HepG2 (cell line): ENCODE results near the gene F12. TPM values are rescaled to one million over a fixed set of nuclear protein-coding genes. Genes with fewer than 3 reads are reported as not detected.

Source experiments
- ELF1 ChIP-seq: sonication (generic); formaldehyde crosslinking; IDR thresholded peaks from 2 replicates; pipeline ENCODE4 v1.4.0; 2020; ENCODE audit warnings: missing genetic modification reagents
- FIP1L1 ChIP-seq: fragments of 200-400 bp; formaldehyde crosslinking; IDR thresholded peaks from 2 replicates; pipeline ENCODE4 v1.6.1; 2018; ENCODE audit warnings: low read depth, mild to moderate bottlenecking, low read length, moderate library complexity, borderline replicate concordance; ENCODE audit not compliant: insufficient read depth
- RBM22 ChIP-seq: fragments of 200-400 bp; formaldehyde crosslinking; optimal IDR thresholded peaks from 2 replicates; pipeline ENCODE3; 2017; ENCODE audit warnings: mild to moderate bottlenecking, low read length, moderate library complexity
- RCOR2 ChIP-seq: IDR thresholded peaks from 2 replicates; pipeline ENCODE4 v1.6.1; 2016; ENCODE audit warnings: missing biosample characterization, missing genetic modification reagents
- SNAPC2 ChIP-seq: sonication (generic); formaldehyde crosslinking; IDR thresholded peaks from 2 replicates; pipeline ENCODE4 v1.8.1; 2022; ENCODE audit warnings: mild to moderate bottlenecking, missing genetic modification reagents
- ZBTB1 ChIP-seq: sonication (generic); formaldehyde crosslinking; IDR thresholded peaks from 2 replicates; pipeline ENCODE4 v1.4.0; 2020; ENCODE audit warnings: missing genetic modification reagents, borderline replicate concordance
- ZKSCAN1 ChIP-seq: fragments of 150-350 bp; IDR thresholded peaks from 2 replicates; pipeline ENCODE4 v1.6.1; 2014; ENCODE audit warnings: low read length
- ZNF205 ChIP-seq: IDR thresholded peaks from 2 replicates; pipeline ENCODE4 v1.6.1; 2018; ENCODE audit warnings: missing biosample characterization, missing genetic modification reagents
- ZNF333 ChIP-seq: sonication (generic); formaldehyde crosslinking; IDR thresholded peaks from 2 replicates; pipeline ENCODE4 v1.4.0; 2020; ENCODE audit warnings: mild to moderate bottlenecking, missing genetic modification reagents, borderline replicate concordance
- ZNF44 ChIP-seq: sonication (generic); formaldehyde crosslinking; IDR thresholded peaks from 2 replicates; pipeline ENCODE4 v1.5.1; 2020; ENCODE audit warnings: mild to moderate bottlenecking, missing genetic modification reagents
- ZNF484 ChIP-seq: sonication (generic); formaldehyde crosslinking; IDR thresholded peaks from 2 replicates; pipeline ENCODE4 v1.5.1; 2020; ENCODE audit warnings: mild to moderate bottlenecking, low read depth, missing genetic modification reagents, borderline replicate concordance
- ZNF550 ChIP-seq: sonication (generic); formaldehyde crosslinking; IDR thresholded peaks from 2 replicates; pipeline ENCODE4 v1.4.0; 2020; ENCODE audit warnings: mild to moderate bottlenecking, missing genetic modification reagents, borderline replicate concordance
- ZNF737 ChIP-seq: sonication (generic); formaldehyde crosslinking; IDR thresholded peaks from 2 replicates; pipeline ENCODE4 v1.5.0; 2020; ENCODE audit warnings: missing genetic modification reagents, mild to moderate bottlenecking, borderline replicate concordance
- ZSCAN21 ChIP-seq: sonication (generic); formaldehyde crosslinking; IDR thresholded peaks from 2 replicates; pipeline ENCODE4 v1.8.0; 2022; ENCODE audit warnings: mild to moderate bottlenecking, missing genetic modification reagents, moderate library complexity, borderline replicate concordance
- polyA plus RNA-seq, 8 experiments: library from polyadenylated mRNA; depleted of rRNA in 3 of 8; stranded (reverse) in 7 of 8; unstranded in 1 of 8; fragments of >200 nt; fragmentation: Illumina TruSeq in 4 of 8; extraction: Trizol in 4 of 8; gene quantifications; 2 replicates each; pipeline versions ENCODE4 v1.2.1 to v1.2.3, GENCODE V29; 2011 to 2016; ENCODE audit warnings: low read depth in 4 of 8, missing spikeins in 1 of 8, mixed read lengths in 1 of 8; ENCODE audit not compliant: insufficient read depth in 1 of 8
- total RNA-seq, 5 experiments: library from RNA; depleted of rRNA; stranded (reverse); fragments of >200 nt; fragmentation: Illumina TruSeq; extraction: Trizol; gene quantifications; 2 replicates each; pipeline ENCODE4 v1.2.3, GENCODE V29; 2016; ENCODE audit warnings: low read depth in 1 of 5
- TF ChIP-seq, protein P1 (sequence below): sonication (generic); formaldehyde crosslinking; IDR thresholded peaks from 2 replicates; pipeline ENCODE4 v1.5.0; 2020; ENCODE audit warnings: mild to moderate bottlenecking, missing genetic modification reagents
- TF ChIP-seq, protein P2 (sequence below): sonication (generic); formaldehyde crosslinking; IDR thresholded peaks from 2 replicates; pipeline ENCODE4 v1.4.0; 2020; ENCODE audit warnings: mild to moderate bottlenecking, missing genetic modification reagents
- TF ChIP-seq, protein P3 (sequence below): sonication (generic); formaldehyde crosslinking; conservative IDR thresholded peaks from 2 replicates; pipeline ENCODE4 v1.8.1; 2023; ENCODE audit warnings: missing genetic modification reagents

F12 gene
- total and polyA plus RNA-seq, 2 of the 13 experiments (the other 11 are each of a cell fraction or from before 2014, with no cell fraction given), result 2.5 to 3.0 TPM

- TF ChIP-seq, protein P1, sequence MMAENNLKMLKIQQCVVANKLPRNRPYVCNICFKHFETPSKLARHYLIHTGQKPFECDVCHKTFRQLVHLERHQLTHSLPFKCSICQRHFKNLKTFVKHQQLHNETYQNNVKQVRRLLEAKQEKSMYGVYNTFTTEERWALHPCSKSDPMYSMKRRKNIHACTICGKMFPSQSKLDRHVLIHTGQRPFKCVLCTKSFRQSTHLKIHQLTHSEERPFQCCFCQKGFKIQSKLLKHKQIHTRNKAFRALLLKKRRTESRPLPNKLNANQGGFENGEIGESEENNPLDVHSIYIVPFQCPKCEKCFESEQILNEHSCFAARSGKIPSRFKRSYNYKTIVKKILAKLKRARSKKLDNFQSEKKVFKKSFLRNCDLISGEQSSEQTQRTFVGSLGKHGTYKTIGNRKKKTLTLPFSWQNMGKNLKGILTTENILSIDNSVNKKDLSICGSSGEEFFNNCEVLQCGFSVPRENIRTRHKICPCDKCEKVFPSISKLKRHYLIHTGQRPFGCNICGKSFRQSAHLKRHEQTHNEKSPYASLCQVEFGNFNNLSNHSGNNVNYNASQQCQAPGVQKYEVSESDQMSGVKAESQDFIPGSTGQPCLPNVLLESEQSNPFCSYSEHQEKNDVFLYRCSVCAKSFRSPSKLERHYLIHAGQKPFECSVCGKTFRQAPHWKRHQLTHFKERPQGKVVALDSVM, result 0 out of 2 replicates have a peak, but pooled peaks have one; percentile 23
- no peak for TF ChIP-seq ZNF333 (CRISPR knock-in tag)
- TF ChIP-seq ZNF205 (CRISPR knock-in tag), result peak; percentile 88
- TF ChIP-seq, protein P2, sequence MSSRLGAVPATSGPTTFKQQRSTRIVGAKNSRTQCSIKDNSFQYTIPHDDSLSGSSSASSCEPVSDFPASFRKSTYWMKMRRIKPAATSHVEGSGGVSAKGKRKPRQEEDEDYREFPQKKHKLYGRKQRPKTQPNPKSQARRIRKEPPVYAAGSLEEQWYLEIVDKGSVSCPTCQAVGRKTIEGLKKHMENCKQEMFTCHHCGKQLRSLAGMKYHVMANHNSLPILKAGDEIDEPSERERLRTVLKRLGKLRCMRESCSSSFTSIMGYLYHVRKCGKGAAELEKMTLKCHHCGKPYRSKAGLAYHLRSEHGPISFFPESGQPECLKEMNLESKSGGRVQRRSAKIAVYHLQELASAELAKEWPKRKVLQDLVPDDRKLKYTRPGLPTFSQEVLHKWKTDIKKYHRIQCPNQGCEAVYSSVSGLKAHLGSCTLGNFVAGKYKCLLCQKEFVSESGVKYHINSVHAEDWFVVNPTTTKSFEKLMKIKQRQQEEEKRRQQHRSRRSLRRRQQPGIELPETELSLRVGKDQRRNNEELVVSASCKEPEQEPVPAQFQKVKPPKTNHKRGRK (CRISPR knock-in tag), result no peak
- TF ChIP-seq ZNF44 (CRISPR knock-in tag), result peak; percentile 79; the same call in 1 of the 2 replicates
- no peak for TF ChIP-seq ZBTB1 (CRISPR knock-in tag)
- TF ChIP-seq RCOR2 (CRISPR knock-in tag), result 0 out of 2 replicates have a peak, but pooled peaks have one; percentile 15
- TF ChIP-seq FIP1L1, result no peak; the same call in 1 of the 2 replicates
- TF ChIP-seq SNAPC2, result no peak
- peak; percentile 43 for TF ChIP-seq RBM22
- TF ChIP-seq ZNF484, result no peak
- TF ChIP-seq ELF1, result 0 out of 2 replicates have a peak, but pooled peaks have one; percentile 9
- TF ChIP-seq ZKSCAN1, result no peak
- TF ChIP-seq ZNF550 (CRISPR knock-in tag), result no peak
- no peak for TF ChIP-seq ZNF737 (CRISPR knock-in tag)
- TF ChIP-seq, protein P3, sequence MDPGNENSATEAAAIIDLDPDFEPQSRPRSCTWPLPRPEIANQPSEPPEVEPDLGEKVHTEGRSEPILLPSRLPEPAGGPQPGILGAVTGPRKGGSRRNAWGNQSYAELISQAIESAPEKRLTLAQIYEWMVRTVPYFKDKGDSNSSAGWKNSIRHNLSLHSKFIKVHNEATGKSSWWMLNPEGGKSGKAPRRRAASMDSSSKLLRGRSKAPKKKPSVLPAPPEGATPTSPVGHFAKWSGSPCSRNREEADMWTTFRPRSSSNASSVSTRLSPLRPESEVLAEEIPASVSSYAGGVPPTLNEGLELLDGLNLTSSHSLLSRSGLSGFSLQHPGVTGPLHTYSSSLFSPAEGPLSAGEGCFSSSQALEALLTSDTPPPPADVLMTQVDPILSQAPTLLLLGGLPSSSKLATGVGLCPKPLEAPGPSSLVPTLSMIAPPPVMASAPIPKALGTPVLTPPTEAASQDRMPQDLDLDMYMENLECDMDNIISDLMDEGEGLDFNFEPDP (CRISPR knock-in tag), result no peak
- TF ChIP-seq ZSCAN21 (CRISPR knock-in tag), result peak; percentile 70; the same call in 1 of the 2 replicates
Measured at GRCh38 chr5:177447611-177448243, 38.4 kb upstream of the F12 start (continued).
